ENCODE measurements around the gene CUL2.

Gene CUL2

DNA sequence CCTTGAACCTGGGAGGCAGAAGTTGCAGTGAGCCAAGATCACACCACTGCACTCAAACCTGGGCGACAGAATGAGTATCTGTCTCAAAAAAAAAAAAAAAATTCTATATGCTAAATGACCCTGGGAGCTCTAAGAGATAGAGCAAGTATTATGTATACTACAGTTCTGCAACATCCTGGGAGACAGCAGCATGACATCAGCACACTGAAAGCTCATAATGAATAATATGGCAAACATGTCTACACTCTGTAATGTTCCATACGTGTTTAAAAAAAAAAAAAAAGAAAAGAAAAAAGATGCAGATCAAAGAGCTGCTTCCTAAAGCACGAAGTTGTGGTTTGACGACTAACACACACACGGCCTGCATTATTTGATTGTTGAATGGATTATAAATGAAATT, 72.5 kb downstream of the CUL2 start:
- TF ChIP-seq GATA2 (IDR thresholded peaks at IDR 0.05; ENCODE audit: low read depth, low read length) (no peak), GATA3 (IDR thresholded peaks at IDR 0.05; ENCODE audit: low read depth, low read length) (no peak)

GRCh38 chr10:35015843-35016408, 74.2 kb downstream of the CUL2 start:
- TF ChIP-seq GATA2 (IDR thresholded peaks at IDR 0.05; ENCODE audit: low read depth, low read length) (no peak), GATA3 (IDR thresholded peaks at IDR 0.05; ENCODE audit: low read depth, low read length) (no peak)

- TF ChIP-seq GATA2 (IDR thresholded peaks at IDR 0.05; ENCODE audit: low read depth, low read length) (no peak), GATA3 (IDR thresholded peaks at IDR 0.05; ENCODE audit: low read depth, low read length) (no peak)
Observed at GRCh38 chr10:35012781-35013180, 77.4 kb downstream of the CUL2 start.

- TF ChIP-seq GATA3 (IDR thresholded peaks at IDR 0.05; ENCODE audit: low read depth, low read length), result no peak
- TF ChIP-seq GATA2 (IDR thresholded peaks at IDR 0.05; ENCODE audit: low read depth, low read length), result no peak
Observed at GRCh38 chr10:35011771-35012191, 78.4 kb downstream of the CUL2 start.

GRCh38 chr10:35007858-35008301, 82.3 kb downstream of the CUL2 start:
- TF ChIP-seq GATA2 (IDR thresholded peaks at IDR 0.05; ENCODE audit: low read depth, low read length) (no peak), GATA3 (IDR thresholded peaks at IDR 0.05; ENCODE audit: low read depth, low read length) (no peak)

GRCh38 chr10:35006836-35007235, 83.3 kb downstream of the CUL2 start:
- TF ChIP-seq GATA2 (IDR thresholded peaks at IDR 0.05; ENCODE audit: low read depth, low read length) (no peak), GATA3 (IDR thresholded peaks at IDR 0.05; ENCODE audit: low read depth, low read length) (no peak)

- TF ChIP-seq GATA3 (IDR thresholded peaks at IDR 0.05; ENCODE audit: low read depth, low read length), result no peak
- no peak for TF ChIP-seq GATA2 (IDR thresholded peaks at IDR 0.05; ENCODE audit: low read depth, low read length)
Observed at GRCh38 chr10:35005868-35006267, 84.3 kb downstream of the CUL2 start.

DNA sequence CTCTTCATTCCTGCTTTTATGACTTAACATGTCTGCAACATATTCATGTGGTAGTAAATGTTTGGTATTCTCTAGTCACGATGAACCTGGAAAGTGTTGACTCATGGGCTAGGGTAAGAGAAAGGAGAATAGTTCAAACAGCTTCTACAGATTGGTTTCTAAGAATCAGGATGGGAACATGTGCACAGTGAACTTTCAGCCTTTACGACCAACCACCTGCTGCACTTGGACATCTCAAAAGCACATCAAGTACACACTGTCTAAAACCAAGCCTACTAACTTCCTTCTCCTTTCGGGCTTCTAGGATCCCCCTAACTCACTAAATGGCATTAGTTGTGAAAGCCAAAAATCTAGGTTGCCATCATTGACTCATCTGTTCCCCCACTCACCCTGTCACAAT, 85.5 kb downstream of the CUL2 start:
- TF ChIP-seq GATA3 (IDR thresholded peaks at IDR 0.05; ENCODE audit: low read depth, low read length) (no peak), GATA2 (IDR thresholded peaks at IDR 0.05; ENCODE audit: low read depth, low read length) (no peak)

GRCh38 chr10:35003906-35004305, 86.2 kb downstream of the CUL2 start:
- no peak for TF ChIP-seq GATA2 (IDR thresholded peaks at IDR 0.05; ENCODE audit: low read depth, low read length)
- no peak for TF ChIP-seq GATA3 (IDR thresholded peaks at IDR 0.05; ENCODE audit: low read depth, low read length)

- no peak for TF ChIP-seq GATA2 (IDR thresholded peaks at IDR 0.05; ENCODE audit: low read depth, low read length)
- TF ChIP-seq GATA3 (IDR thresholded peaks at IDR 0.05; ENCODE audit: low read depth, low read length), result no peak
Observed at GRCh38 chr10:35000936-35001335, 89.2 kb downstream of the CUL2 start.

- no peak for TF ChIP-seq GATA2 (IDR thresholded peaks at IDR 0.05; ENCODE audit: low read depth, low read length)
- no peak for TF ChIP-seq GATA3 (IDR thresholded peaks at IDR 0.05; ENCODE audit: low read depth, low read length)
Observed at GRCh38 chr10:34999532-34999931, 90.6 kb downstream of the CUL2 start.

DNA sequence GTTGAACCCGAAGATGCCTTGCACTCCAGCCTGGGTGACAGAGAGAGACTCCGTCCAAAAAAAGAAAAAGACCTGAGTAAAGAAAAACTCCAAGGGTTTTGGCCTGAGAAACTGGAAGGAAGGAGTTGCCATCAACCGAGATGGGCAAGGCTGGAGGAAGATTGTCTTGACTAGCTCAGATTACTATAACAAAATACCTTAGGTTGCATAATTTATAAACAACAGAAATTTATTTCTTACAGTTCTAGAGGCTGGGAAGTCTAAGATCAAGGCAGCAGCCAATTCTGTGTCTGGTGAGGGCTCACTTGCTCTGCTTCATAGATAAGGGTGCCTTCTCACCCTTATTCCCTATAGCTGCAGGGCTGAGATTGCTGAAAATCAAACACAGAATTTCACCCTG, 91.2 kb downstream of the CUL2 start:
- TF ChIP-seq GATA2 (IDR thresholded peaks at IDR 0.05; ENCODE audit: low read depth, low read length), result no peak
- no peak for TF ChIP-seq GATA3 (IDR thresholded peaks at IDR 0.05; ENCODE audit: low read depth, low read length)

- TF ChIP-seq GATA3 (IDR thresholded peaks at IDR 0.05; ENCODE audit: low read depth, low read length) (no peak), GATA2 (IDR thresholded peaks at IDR 0.05; ENCODE audit: low read depth, low read length) (no peak)
Observed at GRCh38 chr10:34996843-34997242, 93.3 kb downstream of the CUL2 start.

GRCh38 chr10:34995925-34996324, 94.2 kb downstream of the CUL2 start:
- no peak for TF ChIP-seq GATA2 (IDR thresholded peaks at IDR 0.05; ENCODE audit: low read depth, low read length)
- no peak for TF ChIP-seq GATA3 (IDR thresholded peaks at IDR 0.05; ENCODE audit: low read depth, low read length)

DNA sequence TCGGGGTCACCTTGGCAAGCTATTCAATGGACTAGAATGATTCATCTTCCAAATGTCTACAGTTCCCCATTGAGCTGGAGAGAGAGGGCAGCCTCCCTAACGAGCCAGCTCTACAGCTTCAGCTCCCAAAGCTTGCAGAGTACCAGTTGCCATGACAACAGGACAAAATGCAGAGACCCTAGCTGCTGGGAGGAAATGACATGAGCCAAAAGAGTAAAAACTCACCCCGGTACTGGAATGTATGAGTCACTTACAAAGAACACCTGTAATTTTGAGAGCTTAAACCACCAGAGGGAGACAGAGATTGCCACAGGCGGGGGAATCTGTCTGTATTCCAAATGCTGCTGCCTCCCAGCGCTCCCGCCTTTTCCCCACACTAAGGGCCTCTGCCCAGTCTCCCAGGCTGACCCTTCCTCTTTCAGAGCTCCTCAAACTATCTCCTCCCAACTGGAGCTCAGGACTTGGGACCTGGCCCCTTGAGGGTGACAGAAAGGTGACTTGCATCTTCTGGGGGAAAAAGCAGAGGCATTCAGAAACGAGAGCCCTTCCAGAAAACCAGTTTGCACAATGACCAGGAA, 95.5 kb downstream of the CUL2 start:
- TF ChIP-seq GATA2 (IDR thresholded peaks at IDR 0.05; ENCODE audit: low read depth, low read length) (no peak), GATA3 (IDR thresholded peaks at IDR 0.05; ENCODE audit: low read depth, low read length) (no peak)

Data from SH-SY5Y (cell line).